Esophagus (tissue), 2 donors: ENCODE measurements around the gene HOXA7. TPM values are rescaled to one million over a fixed set of nuclear protein-coding genes. Genes with fewer than 3 reads are reported as not detected.

Experiments
- H3K27ac ChIP-seq, 2 donors: one replicate each; pipeline ENCODE4 v1.5.1; 2013; ENCODE audit warnings: low read depth in 2 of 2, mild to moderate bottlenecking in 2 of 2, inconsistent platforms in 1 of 2, low read length in 1 of 2, moderate library complexity in 1 of 2
- H3K27me3 ChIP-seq, 2 donors: one replicate each; pipeline ENCODE4 v1.6.1; 2013; ENCODE audit warnings: low read length in 2 of 2, control low read depth in 1 of 2, mild to moderate bottlenecking in 1 of 2; ENCODE audit not compliant: insufficient read depth in 2 of 2, control insufficient read depth in 1 of 2
- H3K36me3 ChIP-seq, 2 donors: one replicate each; pipeline ENCODE4 v1.6.1; 2013; ENCODE audit warnings: low read length in 1 of 2; ENCODE audit not compliant: control insufficient read depth in 2 of 2, insufficient read depth in 2 of 2
- H3K4me1 ChIP-seq, 2 donors: one replicate each; pipeline ENCODE4 v1.6.1; 2013; ENCODE audit warnings: low read length in 1 of 2; ENCODE audit not compliant: control insufficient read depth in 2 of 2, insufficient read depth in 2 of 2
- H3K4me3 ChIP-seq, 2 donors: one replicate each; pipeline ENCODE4 v1.5.1; 2013; ENCODE audit warnings: low read length in 2 of 2, mild to moderate bottlenecking in 2 of 2, low read depth in 1 of 2, moderate library complexity in 1 of 2
- H3K9me3 ChIP-seq, 2 donors: one replicate each; pipeline ENCODE4 v1.6.1; 2013; ENCODE audit warnings: mild to moderate bottlenecking in 2 of 2, low read depth in 1 of 2, low read length in 1 of 2, moderate library complexity in 1 of 2; ENCODE audit not compliant: control insufficient read depth in 2 of 2, insufficient read depth in 1 of 2
- WGBS, 2 donors: extraction: QIAGEN DNeasy Blood & Tissue Kit; methylation state at CpG; one replicate each; pipeline ENCODE4 v1.1.7; 2013; 5-methylcytosine and 5-hydroxymethylcytosine counted together
- polyA plus RNA-seq, 2 donors: library from polyadenylated mRNA; stranded (reverse); fragments of 200-250 nt; gene quantifications; one replicate each; pipeline ENCODE4 v1.2.3, GENCODE V29; 2013
- donor health status: healthy with polysubstance abuse.
- donor health status: Bipolar disorder and iron deficiency.

Gene HOXA7
- polyA plus RNA-seq, 2 donors, result 1.5 to 1.8 TPM

DNA sequence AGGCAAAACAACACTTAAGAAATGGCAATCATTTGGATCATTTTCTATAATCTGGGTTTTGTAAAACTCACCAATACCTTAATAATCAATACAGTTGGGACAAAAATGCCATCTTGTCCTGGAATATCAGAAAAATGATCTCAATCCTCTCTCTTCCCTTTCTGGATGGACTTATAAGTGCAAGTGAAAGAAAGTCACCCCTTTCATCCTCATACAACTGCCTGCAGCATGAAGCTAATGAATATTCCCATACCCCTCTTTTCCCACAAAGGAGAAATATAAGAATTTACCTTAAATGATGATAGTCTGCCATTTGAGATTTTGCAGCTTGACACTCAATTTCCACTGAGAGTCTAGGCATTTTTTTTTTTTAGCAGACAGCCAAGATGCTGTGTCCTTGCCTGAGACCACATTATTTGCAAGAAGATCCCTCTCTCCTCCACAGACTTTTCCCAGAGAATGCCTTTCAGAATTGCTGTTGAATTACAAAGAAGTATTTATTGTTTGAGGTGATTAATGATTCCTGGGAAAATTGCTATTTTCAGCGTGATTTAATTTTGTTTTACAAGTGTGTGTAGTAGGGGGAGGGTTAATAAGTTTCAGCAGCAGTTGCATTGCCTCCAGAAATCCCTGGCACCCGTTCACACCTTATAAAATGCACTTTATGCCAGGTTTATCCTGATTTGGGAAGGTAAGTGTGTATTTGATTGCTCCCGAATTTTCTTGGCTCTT lies 29.7 kb downstream of the HOXA7 start:
- no peaks in the 10 kb centered on the region for H3K9me3 ChIP-seq
- peak overlapping the region in 1 of 2 donors; percentile 36 for H3K27ac ChIP-seq
- no peaks in the 10 kb centered on the region for H3K36me3 ChIP-seq
- no peak overlapping the region for H3K4me3 ChIP-seq
- H3K27me3 ChIP-seq, result no peaks in the 10 kb centered on the region
- peaks cover 0 to 3% of the 10 kb centered on the region in 2 donors for H3K4me1 ChIP-seq
- 16 to 26% methylated on average over 3 of the region's 3 CpGs for WGBS, 2 donors

DNA sequence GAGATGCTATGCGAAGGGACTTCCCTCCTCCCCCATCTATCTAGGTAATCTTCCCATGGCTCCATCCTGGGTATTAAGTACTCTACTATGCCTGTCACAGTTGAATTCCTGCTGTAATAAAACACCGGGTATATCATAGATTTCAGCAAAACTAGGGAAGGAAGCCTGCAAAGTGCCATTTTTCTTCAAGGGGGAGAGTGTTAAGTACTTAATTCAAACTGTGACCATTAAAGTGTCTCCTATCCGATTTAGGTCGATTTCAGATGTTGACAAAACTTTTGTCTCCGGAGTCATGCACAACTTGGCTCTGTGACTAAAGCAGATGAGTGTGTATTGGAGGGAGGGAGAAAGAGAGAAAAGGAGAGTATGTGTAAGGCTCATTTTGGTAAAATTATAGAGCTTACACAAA lies 30.5 kb downstream of the HOXA7 start:
- H3K9me3 ChIP-seq, result no peaks in the 10 kb centered on the region
- WGBS, 2 donors, result 36 to 41% methylated on average over 5 of the region's 5 CpGs
- H3K27me3 ChIP-seq, result no peaks in the 10 kb centered on the region
- H3K27ac ChIP-seq, result peak overlapping the region; percentile 36 to 37
- H3K4me1 ChIP-seq, result no peaks in the 10 kb centered on the region
- no peak overlapping the region for H3K4me3 ChIP-seq
- no peaks in the 10 kb centered on the region for H3K36me3 ChIP-seq

DNA sequence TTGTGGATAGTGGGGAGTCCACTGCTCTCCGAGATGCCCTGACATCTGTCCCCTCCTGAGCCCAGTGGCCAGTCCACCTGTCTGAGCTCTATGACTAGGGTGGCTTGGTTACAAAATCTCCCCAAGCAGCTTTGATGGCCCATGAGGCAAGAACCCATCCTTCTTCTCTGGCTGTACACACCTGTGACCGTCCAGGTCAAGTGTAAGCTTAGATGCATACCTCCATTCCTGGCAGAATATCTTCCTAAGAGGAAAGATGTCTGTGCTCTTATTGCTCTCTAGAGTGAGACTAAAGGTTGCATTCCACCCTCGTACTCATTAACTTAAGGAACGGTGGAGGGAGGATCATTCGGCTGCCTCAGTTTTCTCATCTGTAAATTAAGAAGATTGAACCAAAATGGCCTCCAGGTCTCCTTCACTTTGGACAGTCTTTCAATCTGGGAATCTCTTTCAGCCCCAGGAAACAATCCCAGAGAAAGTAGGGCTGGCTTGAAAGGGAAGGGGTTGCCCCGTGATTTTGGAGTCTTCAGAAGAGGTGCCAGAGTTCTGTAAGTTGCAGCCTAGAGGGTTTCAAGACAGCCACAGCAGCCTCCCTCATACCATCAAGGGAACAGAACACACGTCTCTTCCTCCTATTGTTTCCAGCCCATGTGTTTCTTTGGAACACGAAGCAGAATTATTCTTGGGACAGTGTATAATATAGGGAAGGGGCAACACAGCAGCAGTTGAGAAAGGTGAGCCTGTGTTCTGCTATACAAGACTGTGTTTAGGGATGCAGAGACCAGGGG lies 31.4 kb downstream of the HOXA7 start:
- Histone ChIP-seq H3K4me1 (no peaks in the 10 kb centered on the region), H3K27ac (peak overlapping the region; percentile 37 to 43)
- 48 to 52% methylated on average over 8 of the region's 8 CpGs for WGBS, 2 donors

DNA sequence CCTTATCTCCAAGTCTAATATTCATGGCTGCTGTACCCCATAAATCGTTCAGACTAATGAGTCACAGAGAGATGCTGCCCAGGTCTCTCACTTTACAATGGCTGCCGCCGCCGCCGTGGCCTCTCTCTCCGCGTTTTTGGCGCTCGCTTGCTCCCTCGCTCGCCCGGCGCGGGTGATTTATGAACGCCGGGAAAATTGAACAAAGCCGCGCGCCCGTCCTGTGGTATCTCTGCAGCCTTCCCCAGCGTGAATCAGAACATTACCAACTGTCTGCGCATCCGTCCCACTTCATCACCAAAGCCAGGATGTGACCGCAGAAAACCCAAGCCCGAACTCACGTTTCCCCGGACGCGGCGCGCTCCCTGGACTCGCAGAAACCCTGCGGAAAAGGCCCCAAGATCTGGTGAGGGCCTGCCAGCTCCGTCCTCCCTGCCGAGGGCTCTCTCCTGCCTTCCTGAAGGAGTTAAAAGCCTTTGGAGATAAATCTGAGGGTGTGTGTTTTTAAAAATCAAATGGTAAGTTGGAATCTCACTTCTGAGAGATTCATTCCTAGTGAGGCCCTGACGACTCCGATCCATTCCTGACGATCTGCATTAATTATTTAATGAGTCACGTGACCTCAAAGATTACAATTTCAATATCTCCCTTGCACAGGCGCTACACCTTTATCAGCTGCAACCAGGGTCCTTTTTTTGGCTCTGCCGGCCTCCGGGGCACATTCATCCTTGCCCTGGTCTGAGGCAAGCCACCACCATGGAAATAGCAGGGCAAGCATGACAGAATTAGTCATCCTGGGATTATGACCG lies 32.2 kb downstream of the HOXA7 start:
- H3K27me3 ChIP-seq, result no peaks in the 10 kb centered on the region
- peak overlapping the region; percentile 12 to 60 for H3K4me3 ChIP-seq
- H3K4me1 ChIP-seq, result no peaks in the 10 kb centered on the region

More for the DNA sequence above, 31.4 kb downstream of the HOXA7 start:
- Histone ChIP-seq H3K27me3 (no peaks in the 10 kb centered on the region), H3K9me3 (no peaks in the 10 kb centered on the region), H3K36me3 (no peaks in the 10 kb centered on the region), H3K4me3 (no peak overlapping the region)

DNA sequence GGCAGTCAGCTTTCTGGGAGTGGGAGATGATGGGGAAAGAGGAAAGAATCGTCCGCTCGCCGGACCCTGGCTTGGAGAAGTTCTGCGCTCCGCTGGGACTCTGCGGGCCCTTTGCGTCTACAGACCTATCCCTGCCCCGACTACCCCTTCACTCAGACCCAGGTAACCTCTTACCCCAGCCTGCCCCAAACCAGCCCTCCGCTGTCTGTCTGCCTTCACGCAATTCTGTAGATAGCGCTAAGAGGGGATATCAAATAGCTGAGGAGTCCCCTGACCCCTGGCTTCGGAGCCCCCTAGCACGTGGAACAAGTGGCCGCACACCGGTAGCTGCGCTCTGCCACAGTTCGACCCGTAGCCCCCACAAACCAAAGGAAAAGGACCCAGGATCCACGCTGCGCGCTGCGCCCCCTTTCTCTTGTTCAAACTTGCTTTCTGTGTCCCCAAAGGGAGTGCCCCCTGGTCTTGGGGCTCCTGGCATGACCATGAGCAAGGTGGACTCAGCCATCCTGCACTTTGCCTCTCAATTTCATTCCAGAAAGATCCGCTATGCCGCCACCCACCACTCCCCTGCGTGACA lies 32.9 kb downstream of the HOXA7 start:
- Histone ChIP-seq H3K27ac (peak overlapping the region; percentile 83 to 86), H3K4me3 (peak overlapping the region; percentile 22 to 60), H3K4me1 (peaks cover 0 to under 1% of the 10 kb centered on the region in 2 donors), H3K36me3 (no peaks in the 10 kb centered on the region), H3K27me3 (no peaks in the 10 kb centered on the region), H3K9me3 (no peaks in the 10 kb centered on the region)
- 44 to 54% methylated on average over 25 to 26 of the region's 26 CpGs for WGBS, 2 donors

More for the DNA sequence above, 32.2 kb downstream of the HOXA7 start:
- no peaks in the 10 kb centered on the region for H3K9me3 ChIP-seq
- 37 to 45% methylated on average over 43 of the region's 43 CpGs for WGBS, 2 donors
- H3K27ac ChIP-seq, result peak overlapping the region; percentile 83 to 86
- H3K36me3 ChIP-seq, result no peaks in the 10 kb centered on the region

DNA sequence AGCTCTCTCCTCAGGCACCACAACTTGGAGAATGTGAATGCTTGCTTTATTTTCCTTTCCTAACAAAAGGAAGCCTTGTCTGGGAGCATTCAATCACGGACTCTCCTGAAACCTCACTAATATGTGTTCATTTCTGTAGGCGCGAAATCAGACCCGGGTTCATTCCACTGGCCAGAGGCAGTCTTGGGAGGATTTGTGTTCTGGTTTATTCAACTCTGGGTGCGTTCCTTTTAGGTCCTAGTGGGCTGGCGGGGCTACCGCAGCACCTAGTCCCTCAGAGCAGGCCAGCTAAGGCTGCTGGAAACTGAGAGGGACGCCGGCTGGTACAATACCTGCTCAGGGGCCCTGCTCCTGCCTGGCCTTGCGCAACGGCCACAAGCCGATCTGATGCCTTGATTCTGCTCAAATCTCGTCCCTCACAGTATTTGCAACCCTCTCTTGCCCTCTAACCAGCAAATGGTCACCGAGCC lies 33.4 kb downstream of the HOXA7 start:
- H3K27me3 ChIP-seq, result no peaks in the 10 kb centered on the region
- H3K4me3 ChIP-seq, result peak overlapping the region; percentile 22 to 60
- peaks cover 0 to 2% of the 10 kb centered on the region in 2 donors for H3K4me1 ChIP-seq
- WGBS, 2 donors, result 31 to 33% methylated on average over 14 of the region's 14 CpGs
- no peaks in the 10 kb centered on the region for H3K36me3 ChIP-seq
- peak overlapping the region; percentile 83 to 86 for H3K27ac ChIP-seq
- H3K9me3 ChIP-seq, result no peaks in the 10 kb centered on the region

DNA sequence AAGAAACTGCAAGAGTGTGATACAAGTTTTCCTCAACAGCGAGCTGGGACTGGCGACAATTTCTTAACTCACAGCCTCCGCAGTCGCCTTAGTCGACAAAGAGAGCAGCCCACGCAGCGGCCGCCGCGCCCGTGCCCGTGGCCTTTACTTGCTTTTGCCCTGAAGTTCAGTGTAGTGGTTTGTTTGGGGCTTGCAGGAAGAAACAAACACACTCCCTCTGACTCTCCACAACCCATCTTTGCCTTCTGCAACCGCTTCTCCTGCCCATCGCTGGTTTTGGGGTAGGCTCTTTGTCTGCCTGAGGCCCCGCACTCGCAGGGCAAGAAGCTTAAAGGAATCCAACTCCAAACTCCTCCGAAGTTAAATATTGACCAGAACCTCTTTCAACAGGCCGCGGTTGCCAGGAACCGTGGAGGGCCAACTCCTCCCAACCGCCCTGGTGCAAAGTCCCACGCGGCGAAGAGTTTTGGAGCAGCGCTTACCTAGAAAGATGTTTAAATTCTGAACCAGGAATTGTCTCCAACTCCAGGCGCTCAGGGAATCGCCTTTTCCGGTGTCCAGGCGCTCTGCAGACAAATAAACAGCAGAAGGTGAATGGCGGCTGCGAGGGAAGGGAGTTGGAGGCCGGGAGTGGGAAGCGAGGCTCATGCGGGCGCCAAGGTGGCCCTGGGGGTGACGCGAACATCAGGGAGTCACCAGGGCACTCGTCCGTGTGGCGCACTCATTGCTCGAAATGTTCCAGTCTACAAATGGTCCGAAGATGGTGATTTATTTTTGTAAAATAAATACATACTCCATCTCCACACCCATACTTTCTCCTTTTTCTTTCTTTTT lies 34.2 kb downstream of the HOXA7 start:
- Histone ChIP-seq H3K36me3 (no peaks in the 10 kb centered on the region), H3K27me3 (no peaks in the 10 kb centered on the region), H3K4me1 (peaks cover 0 to 2% of the 10 kb centered on the region in 2 donors), H3K4me3 (peak overlapping the region; percentile 38 to 60), H3K27ac (peak overlapping the region; percentile 75 to 83), H3K9me3 (no peaks in the 10 kb centered on the region)
- 30 to 32% methylated on average over 42 of the region's 42 CpGs for WGBS, 2 donors

DNA sequence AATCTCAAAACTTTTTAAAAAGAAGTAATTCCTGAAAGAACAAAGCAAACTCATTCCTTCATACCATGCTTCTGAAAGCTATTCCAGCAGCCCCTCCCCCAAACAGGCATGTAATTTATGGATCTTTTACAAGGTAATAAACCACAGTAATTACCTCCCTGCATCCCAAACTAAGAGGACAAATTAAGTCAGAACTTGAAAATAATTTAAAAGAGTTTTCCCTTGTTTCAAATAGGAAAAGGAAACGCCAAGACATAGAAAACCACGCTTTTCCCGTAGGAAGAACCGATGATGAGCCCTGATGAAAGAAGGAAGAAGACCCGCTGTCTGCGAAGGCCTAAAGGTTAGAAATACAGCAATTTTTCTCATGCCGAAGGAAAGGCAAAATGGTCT lies 34.8 kb downstream of the HOXA7 start:
- peak overlapping the region; percentile 38 to 60 for H3K4me3 ChIP-seq
- H3K27me3 ChIP-seq, result no peaks in the 10 kb centered on the region
- H3K27ac ChIP-seq, result peak overlapping the region; percentile 75 to 83
- H3K4me1 ChIP-seq, result peaks cover 0 to 2% of the 10 kb centered on the region in 2 donors
- no peaks in the 10 kb centered on the region for H3K36me3 ChIP-seq
- no peaks in the 10 kb centered on the region for H3K9me3 ChIP-seq
- WGBS, 2 donors, result 32 to 33% methylated on average over 7 of the region's 7 CpGs
